ENCODE data around the gene WDFY2. TPM values are rescaled to one million over a fixed set of nuclear protein-coding genes. Genes with fewer than 3 reads are reported as not detected.

The WDFY2 gene
- total RNA-seq, 1 experiment from 2014 or later = 14.1 TPM

GRCh38 chr13:51600703-51601102, 16.4 kb downstream of the WDFY2 start:
- H3K9me2 ChIP-seq (ENCODE audit: insufficient read depth) = no peaks in the 10 kb centered on the region
- H3K79me2 ChIP-seq (ENCODE audit: low read depth) = peaks cover 24% of the 10 kb centered on the region
- no peak for DNase-seq
- H3F3A ChIP-seq (ENCODE audit: insufficient read depth, low read depth) = peaks cover 18% of the 10 kb centered on the region; the same call in 1 of the 2 replicates
- no peaks in the 10 kb centered on the region; the same call in 1 of the 2 replicates for H3K9me3 ChIP-seq (ENCODE audit: insufficient read depth, low read depth)
- TF ChIP-seq EZH2 (IDR thresholded peaks at IDR 0.05; ENCODE audit: low read depth) = no peak
- TF ChIP-seq CTCF (conservative IDR thresholded peaks at IDR 0.05) = no peak
- no peak overlapping the region for H2AFZ ChIP-seq
- no peak overlapping the region for H3K4me3 ChIP-seq
- ChIA-PET CTCF (no interaction called here), POLR2A (ENCODE audit: unreplicated experiment) (no interaction called here)
- H3K4me1 ChIP-seq (replicated peaks; ENCODE audit: insufficient read depth) = peaks cover 36% of the 10 kb centered on the region
- H3K4me2 ChIP-seq = no peak overlapping the region
- no peaks in the 10 kb centered on the region for H3K36me3 ChIP-seq (ENCODE audit: low read depth)
- intact Hi-C loops (cut with micrococcal nuclease; ENCODE audit: unreplicated experiment) = no loop called here
- no TSS peak for BruUV-seq (replicated peaks)
- H3K27me3 ChIP-seq (ENCODE audit: insufficient read depth, low read depth) = no peaks in the 10 kb centered on the region
- no peaks in the 10 kb centered on the region for H4K20me1 ChIP-seq (ENCODE audit: insufficient read depth)
- H3K27ac ChIP-seq = no peak overlapping the region

- Histone ChIP-seq H3K9me2 (ENCODE audit: insufficient read depth) (no peaks in the 10 kb centered on the region), H3F3A (ENCODE audit: insufficient read depth, low read depth) (peaks cover 18% of the 10 kb centered on the region; the same call in 1 of the 2 replicates), H3K79me2 (ENCODE audit: low read depth) (peaks cover 24% of the 10 kb centered on the region), H3K9me3 (ENCODE audit: insufficient read depth, low read depth) (no peaks in the 10 kb centered on the region; the same call in 1 of the 2 replicates), H3K4me1 (replicated peaks; ENCODE audit: insufficient read depth) (peaks cover 36% of the 10 kb centered on the region), H3K27me3 (ENCODE audit: insufficient read depth, low read depth) (no peaks in the 10 kb centered on the region), H2AFZ (no peak overlapping the region), H3K27ac (no peak overlapping the region), H3K4me2 (no peak overlapping the region), H3K36me3 (ENCODE audit: low read depth) (no peaks in the 10 kb centered on the region), H4K20me1 (ENCODE audit: insufficient read depth) (no peaks in the 10 kb centered on the region), H3K4me3 (no peak overlapping the region)
- BruUV-seq (replicated peaks) = no TSS peak
- TF ChIP-seq CTCF (conservative IDR thresholded peaks at IDR 0.05) (no peak), EZH2 (IDR thresholded peaks at IDR 0.05; ENCODE audit: low read depth) (no peak)
- intact Hi-C loops (cut with micrococcal nuclease; ENCODE audit: unreplicated experiment) = no loop called here
- ChIA-PET POLR2A (ENCODE audit: unreplicated experiment) (interaction anchor here (0.6 kb wide), 2 partner anchors 79 to 149 kb away, joined by 3 to 10 read pairs; partner anchors contain the start of gene INTS6), CTCF (no interaction called here)
- DNase-seq = peak; percentile 15 to 64
Observed at GRCh38 chr13:51601601-51602565, 17.6 kb downstream of the WDFY2 start.

- Histone ChIP-seq H3K27ac (0 out of 2 replicates have a peak overlapping the region, but pooled peaks have one; percentile 11), H3K9me2 (ENCODE audit: insufficient read depth) (no peaks in the 10 kb centered on the region), H3K27me3 (ENCODE audit: insufficient read depth, low read depth) (no peaks in the 10 kb centered on the region), H3K4me2 (peak overlapping the region; percentile 21; the same call in 1 of the 2 replicates), H3K36me3 (ENCODE audit: low read depth) (no peaks in the 10 kb centered on the region), H3K9me3 (ENCODE audit: insufficient read depth, low read depth) (no peaks in the 10 kb centered on the region), H3K4me1 (replicated peaks; ENCODE audit: insufficient read depth) (peaks cover 36% of the 10 kb centered on the region), H3F3A (ENCODE audit: insufficient read depth, low read depth) (peaks cover 18% of the 10 kb centered on the region; the same call in 1 of the 2 replicates), H3K4me3 (no peak overlapping the region), H2AFZ (no peak overlapping the region), H4K20me1 (ENCODE audit: insufficient read depth) (no peaks in the 10 kb centered on the region), H3K79me2 (ENCODE audit: low read depth) (peaks cover 14% of the 10 kb centered on the region; the same call in 1 of the 2 replicates)
- DNase-seq = peak in 1 of 2 experiments; percentile 61
- ChIA-PET POLR2A (ENCODE audit: unreplicated experiment) (no interaction called here), CTCF (no interaction called here)
- BruUV-seq (replicated peaks) = no TSS peak
- intact Hi-C loops (cut with micrococcal nuclease; ENCODE audit: unreplicated experiment) = no loop called here
- TF ChIP-seq CTCF (conservative IDR thresholded peaks at IDR 0.05) (no peak), EZH2 (IDR thresholded peaks at IDR 0.05; ENCODE audit: low read depth) (no peak)
Observed at GRCh38 chr13:51603716-51604115, 19.5 kb downstream of the WDFY2 start.

Measured in PC-9 (cell line).